ENCODE measurements around the gene PCDHGA2.
"Not testable (repeated sequence)": the region's sequence is repeated elsewhere in the genome, so short reads cannot be mapped to it uniquely, and the experiment has no call there.

Gene PCDHGA2

DNA sequence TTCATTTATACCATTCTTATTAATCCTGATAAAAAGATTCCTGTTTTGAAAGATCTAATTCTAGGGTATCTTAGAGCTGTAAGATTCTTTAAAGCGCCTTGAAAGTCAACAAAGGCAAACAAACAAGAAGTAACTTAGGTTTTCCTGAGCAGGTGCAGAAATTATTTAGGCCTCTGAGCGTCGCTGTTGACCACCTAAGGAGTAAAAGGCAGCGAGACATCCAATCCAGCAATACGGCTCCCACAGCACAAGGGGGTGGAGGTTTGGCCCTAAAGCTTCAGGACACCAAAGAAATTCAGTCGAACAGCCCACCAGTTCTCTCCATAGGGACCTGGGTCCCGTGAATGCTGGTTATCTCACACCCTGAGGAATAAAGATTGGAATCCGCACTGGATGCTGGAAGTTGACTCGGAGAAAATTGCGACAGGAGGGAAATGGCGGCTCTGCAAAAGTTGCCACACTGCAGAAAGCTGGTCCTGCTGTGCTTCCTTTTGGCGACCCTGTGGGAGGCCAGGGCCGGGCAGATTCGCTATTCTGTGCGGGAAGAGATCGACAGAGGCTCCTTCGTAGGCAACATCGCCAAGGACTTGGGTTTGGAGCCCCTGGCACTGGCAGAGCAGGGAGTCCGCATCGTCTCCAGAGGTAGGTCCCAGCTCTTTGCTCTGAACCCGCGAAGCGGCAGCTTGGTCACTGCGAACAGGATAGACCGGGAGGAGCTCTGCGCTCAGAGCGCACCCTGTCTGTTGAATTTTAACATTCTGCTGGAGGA lies at the start of gene PCDHGA2:
Gene PCDHGA2, plus strand, starts transcription at position 223 of the 769 bp plus-strand sequence.
- TF ChIP-seq, protein P1, sequence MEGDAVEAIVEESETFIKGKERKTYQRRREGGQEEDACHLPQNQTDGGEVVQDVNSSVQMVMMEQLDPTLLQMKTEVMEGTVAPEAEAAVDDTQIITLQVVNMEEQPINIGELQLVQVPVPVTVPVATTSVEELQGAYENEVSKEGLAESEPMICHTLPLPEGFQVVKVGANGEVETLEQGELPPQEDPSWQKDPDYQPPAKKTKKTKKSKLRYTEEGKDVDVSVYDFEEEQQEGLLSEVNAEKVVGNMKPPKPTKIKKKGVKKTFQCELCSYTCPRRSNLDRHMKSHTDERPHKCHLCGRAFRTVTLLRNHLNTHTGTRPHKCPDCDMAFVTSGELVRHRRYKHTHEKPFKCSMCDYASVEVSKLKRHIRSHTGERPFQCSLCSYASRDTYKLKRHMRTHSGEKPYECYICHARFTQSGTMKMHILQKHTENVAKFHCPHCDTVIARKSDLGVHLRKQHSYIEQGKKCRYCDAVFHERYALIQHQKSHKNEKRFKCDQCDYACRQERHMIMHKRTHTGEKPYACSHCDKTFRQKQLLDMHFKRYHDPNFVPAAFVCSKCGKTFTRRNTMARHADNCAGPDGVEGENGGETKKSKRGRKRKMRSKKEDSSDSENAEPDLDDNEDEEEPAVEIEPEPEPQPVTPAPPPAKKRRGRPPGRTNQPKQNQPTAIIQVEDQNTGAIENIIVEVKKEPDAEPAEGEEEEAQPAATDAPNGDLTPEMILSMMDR (IDR thresholded peaks at IDR 0.05; ENCODE audit: low read length, missing control alignments): peak; percentile 61
- DNase-seq (ENCODE audit: low read depth): peak; percentile 76
- peak within 1 kb of the TSS; percentile 53 for H3K4me3 ChIP-seq (replicated peaks; ENCODE audit: low read depth, low read length)

DNA sequence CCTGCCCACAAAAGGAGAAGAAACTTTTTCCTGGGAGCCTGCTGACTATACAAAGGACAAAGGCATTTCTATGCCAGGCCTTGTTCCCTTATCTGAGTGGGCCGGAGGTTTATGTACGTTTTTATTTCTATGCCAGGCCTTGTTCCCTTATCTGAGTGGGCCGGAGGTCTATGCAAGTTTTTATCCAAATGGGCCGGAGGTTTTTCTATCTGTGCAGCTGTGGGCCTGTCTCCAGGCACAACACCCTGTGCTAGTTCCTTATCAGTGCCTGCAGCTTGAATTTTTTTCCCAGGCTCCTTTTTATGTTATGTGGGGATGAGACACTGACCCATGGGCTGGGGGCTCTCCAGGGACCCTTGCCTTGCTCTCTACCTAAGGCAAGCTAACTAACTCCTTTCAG lies 40.2 kb upstream of the PCDHGA2 start:
- TF ChIP-seq, protein P1 (IDR thresholded peaks at IDR 0.05; ENCODE audit: low read length, missing control alignments): no peak
- peak; percentile 12 for DNase-seq (ENCODE audit: low read depth)
- H3K4me3 ChIP-seq (replicated peaks; ENCODE audit: low read depth, low read length): no peak overlapping the region

DNA sequence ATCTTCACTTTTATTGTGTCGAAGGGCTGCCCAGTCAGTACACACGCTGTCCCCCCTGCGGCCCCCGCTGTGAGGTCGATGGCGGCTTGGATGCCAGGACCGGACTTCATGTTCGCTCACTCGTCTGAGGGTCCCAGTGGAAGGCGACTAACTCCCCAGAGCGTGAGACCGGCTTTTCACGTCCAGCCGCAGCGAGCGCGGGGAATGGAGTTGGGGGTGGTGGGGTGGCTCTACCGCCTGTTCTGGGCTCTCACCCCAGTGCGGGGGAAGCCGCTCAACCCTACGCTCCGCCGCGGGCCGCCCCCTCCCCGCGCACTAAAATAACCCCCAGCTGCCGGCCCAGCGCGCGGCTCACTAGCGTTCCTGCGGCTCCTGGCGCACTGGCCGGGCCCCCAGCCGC lies 34.8 kb upstream of the PCDHGA2 start, which contains the start of gene SLC25A2:
Gene SLC25A2, minus strand, starts transcription at position 294 of the 400 bp plus-strand sequence. Its CDS starts 184 bp downstream, at position 110.
- TF ChIP-seq, protein P1 (IDR thresholded peaks at IDR 0.05; ENCODE audit: low read length, missing control alignments): no peak
- H3K4me3 ChIP-seq (replicated peaks; ENCODE audit: low read depth, low read length): no peak within 1 kb of the TSS
- no peak for DNase-seq (ENCODE audit: low read depth)

DNA sequence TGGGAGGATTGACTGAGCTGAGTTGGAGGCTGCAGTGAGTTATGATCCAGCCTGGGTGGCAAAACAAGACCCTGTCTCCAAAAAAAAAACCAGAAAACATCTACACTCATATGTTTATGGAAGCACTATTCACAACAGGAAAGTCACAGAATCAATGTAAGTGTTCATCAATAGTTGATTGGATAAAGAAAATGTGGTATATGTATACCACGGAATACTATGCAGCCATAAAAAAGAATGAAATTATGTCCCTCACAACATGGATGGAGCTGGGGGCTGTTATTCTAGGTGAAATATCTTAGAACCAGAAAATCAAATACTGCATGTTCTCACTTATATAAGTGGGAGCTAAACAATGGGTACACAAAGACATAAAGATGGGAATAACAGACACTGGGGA lies 31.9 kb upstream of the PCDHGA2 start:
- TF ChIP-seq, protein P1 (IDR thresholded peaks at IDR 0.05; ENCODE audit: low read length, missing control alignments): no peak
- H3K4me3 ChIP-seq (replicated peaks; ENCODE audit: low read depth, low read length): no peak overlapping the region
- DNase-seq (ENCODE audit: low read depth): no peak

DNA sequence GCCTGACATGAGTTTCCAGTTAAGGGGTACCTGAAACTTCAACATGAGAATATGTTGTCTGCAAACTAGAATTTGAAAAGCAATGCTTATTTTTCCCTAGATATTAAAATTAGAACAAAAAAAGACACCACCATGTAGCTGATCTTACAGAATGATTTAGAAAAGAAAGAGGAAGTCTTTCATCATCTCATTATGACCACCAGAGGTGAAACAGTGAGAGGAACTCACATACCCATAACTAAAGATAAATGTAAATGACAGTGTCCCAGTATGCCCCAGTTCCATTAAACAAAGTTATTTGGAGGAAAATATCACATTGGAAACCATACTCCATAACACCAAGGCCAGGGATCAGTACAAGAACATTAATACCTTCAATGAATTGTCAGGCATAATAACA lies 24.8 kb upstream of the PCDHGA2 start:
- no peak for DNase-seq (ENCODE audit: low read depth)
- TF ChIP-seq, protein P1 (IDR thresholded peaks at IDR 0.05; ENCODE audit: low read length, missing control alignments): no peak
- no peak overlapping the region for H3K4me3 ChIP-seq (replicated peaks; ENCODE audit: low read depth, low read length)

DNA sequence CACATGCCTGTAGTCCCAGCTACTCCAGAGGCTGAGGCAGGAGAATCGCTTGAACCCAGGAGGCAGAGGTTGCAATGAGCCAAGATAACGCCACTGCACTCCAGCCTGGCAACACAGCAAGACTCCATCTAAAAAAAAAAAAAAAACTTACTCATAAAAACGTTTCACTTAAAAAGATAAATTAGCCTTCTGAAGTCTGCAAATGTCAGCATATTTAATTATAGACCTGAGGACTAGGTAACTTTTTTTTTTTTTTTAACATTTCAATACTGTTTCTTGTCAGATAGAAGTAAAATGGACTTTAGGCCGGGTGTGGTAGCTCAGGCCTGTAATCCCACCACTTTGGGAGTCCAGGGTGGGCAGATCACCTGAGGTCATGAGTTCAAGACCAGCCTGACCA lies 21.6 kb upstream of the PCDHGA2 start:
- not testable (repeated sequence) for DNase-seq (ENCODE audit: low read depth); H3K4me3 ChIP-seq (replicated peaks; ENCODE audit: low read depth, low read length)

DNA sequence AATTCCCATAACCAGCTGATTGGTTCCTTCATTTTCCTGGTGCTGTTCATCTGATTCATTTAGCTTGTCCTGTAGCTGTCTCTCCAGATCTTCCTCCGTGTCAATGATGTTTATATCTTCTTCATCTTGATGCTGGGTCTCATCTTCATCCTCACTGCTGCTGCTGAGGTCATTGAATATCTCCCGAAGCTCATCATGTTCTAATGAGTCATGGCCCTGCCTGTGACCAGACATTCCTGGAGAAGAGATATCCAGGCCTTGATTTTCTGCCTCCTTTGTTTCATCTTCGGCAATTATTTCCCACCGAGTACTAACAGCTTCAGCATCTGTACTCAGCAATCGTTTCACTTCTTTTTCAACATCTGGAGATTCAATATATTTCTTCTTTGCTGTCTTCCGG lies 19.4 kb upstream of the PCDHGA2 start:
- H3K4me3 ChIP-seq (replicated peaks; ENCODE audit: low read depth, low read length): peak overlapping the region; percentile 94
- TF ChIP-seq, protein P1 (IDR thresholded peaks at IDR 0.05; ENCODE audit: low read length, missing control alignments): no peak
- no peak for DNase-seq (ENCODE audit: low read depth)
